Uterus (tissue), 4 donors: ENCODE results near the gene ZC3HAV1. TPM values are rescaled to one million over a fixed set of nuclear protein-coding genes. Genes with fewer than 3 reads are reported as not detected.

ENCODE experiments used
- DNase-seq, 2 donors: peaks; one replicate each; pipeline ENCODE4 v3.0.0-alpha.2; 2019 to 2020
- H3K27ac ChIP-seq, 2 donors: fragments of 200-600 bp; sonication (generic); 1 replicate in 1 of 2; 2 replicates in 1 of 2; pipeline ENCODE4 v1.5.1; 2016 to 2018
- H3K27me3 ChIP-seq, 2 donors: fragments of 200-600 bp; sonication (generic); one replicate each; pipeline ENCODE4 v1.5.1; 2018 to 2019; ENCODE audit warnings: control low read depth in 1 of 2
- H3K36me3 ChIP-seq, 2 donors: fragments of 200-600 bp; sonication (generic); one replicate each; pipeline ENCODE4 v1.5.1; 2019; ENCODE audit warnings: control low read depth in 1 of 2
- H3K4me1 ChIP-seq, 2 donors: fragments of 200-600 bp; sonication (generic); one replicate each; pipeline ENCODE4 v1.5.1; 2018 to 2019; ENCODE audit warnings: control low read depth in 1 of 2
- H3K4me3 ChIP-seq, 2 donors: fragments of 200-600 bp; sonication (generic); 1 replicate in 1 of 2; 2 replicates in 1 of 2; pipeline ENCODE4 v1.5.1; 2018 to 2019; ENCODE audit warnings: mild to moderate bottlenecking in 1 of 2
- H3K9me3 ChIP-seq, 2 donors: fragments of 200-600 bp; sonication (generic); one replicate each; pipeline ENCODE4 v1.5.1; 2019; ENCODE audit warnings: control low read depth in 1 of 2
- CTCF ChIP-seq, 4 experiments: fragments of 200-600 bp in 2 of 4; fragments of 450-650 bp in 2 of 4; sonication (generic) in 2 of 4; IDR thresholded peaks; one replicate each; pipeline ENCODE4 v1.5.1; 2016 to 2019; ENCODE audit warnings: antibody characterized with exemption in 4 of 4, mild to moderate bottlenecking in 2 of 4, moderate library complexity in 1 of 4
- POLR2A ChIP-seq, 2 donors: fragments of 450-650 bp; IDR thresholded peaks; one replicate each; pipeline ENCODE4 v1.6.1; 2016; ENCODE audit warnings: antibody characterized with exemption in 2 of 2, mild to moderate bottlenecking in 1 of 2, moderate library complexity in 1 of 2
- intact Hi-C: fragments of 100-400 bp; cut with DNase I; formaldehyde crosslinking; loops from one replicate; pipeline ENCODE4 v1.15.1; 2023; ENCODE audit warnings: low total_unique reads
- total RNA-seq, 4 donors: library from RNA; depleted of rRNA in 3 of 4; stranded (reverse); fragments of >200 nt in 3 of 4; gene quantifications; one replicate each; pipeline versions ENCODE4 v1.1.0 to v1.2.4, GENCODE V29; 2014 to 2023
- donor health status: DM: yes; HTN: yes; CAD: no.

ZC3HAV1 gene
- total RNA-seq, 4 donors from 2014 or later, result 14.1 to 39.7 (median 29.2) TPM

- DNase-seq, result peak; percentile 26 to 38
- intact Hi-C loops, result no loop called here
- H3K4me3 ChIP-seq, result peak overlapping the region; percentile 57 to 87
Observed at GRCh38 chr7:139034855-139035585, 74.5 kb downstream of the ZC3HAV1 start.

GRCh38 chr7:139034336-139034735 lies 75.2 kb downstream of the ZC3HAV1 start:
- no peaks in the 10 kb centered on the region for H3K36me3 ChIP-seq
- H3K4me3 ChIP-seq, result peak overlapping the region in 1 of 2 donors; percentile 87
- H3K27me3 ChIP-seq, result no peaks in the 10 kb centered on the region
- intact Hi-C loops, result no loop called here
- DNase-seq, result no peak
- H3K4me1 ChIP-seq, result no peaks in the 10 kb centered on the region
- H3K9me3 ChIP-seq, result no peaks in the 10 kb centered on the region
- TF ChIP-seq CTCF (IDR thresholded peaks at IDR 0.05) (no peak), POLR2A (IDR thresholded peaks at IDR 0.05) (no peak)
- peak overlapping the region in 1 of 2 donors; percentile 84 for H3K27ac ChIP-seq

More at GRCh38 chr7:139034855-139035585, 74.5 kb downstream of the ZC3HAV1 start:
- H3K4me1 ChIP-seq, result no peaks in the 10 kb centered on the region
- no peaks in the 10 kb centered on the region for H3K9me3 ChIP-seq
- peak overlapping the region; percentile 73 to 84 for H3K27ac ChIP-seq
- H3K27me3 ChIP-seq, result no peaks in the 10 kb centered on the region
- TF ChIP-seq POLR2A (IDR thresholded peaks at IDR 0.05), result no peak
- no peak for TF ChIP-seq CTCF (IDR thresholded peaks at IDR 0.05)
- H3K36me3 ChIP-seq, result no peaks in the 10 kb centered on the region

- no peaks in the 10 kb centered on the region for H3K36me3 ChIP-seq
- H3K27ac ChIP-seq, result no peak overlapping the region
- no peak overlapping the region for H3K4me3 ChIP-seq
- TF ChIP-seq CTCF (IDR thresholded peaks at IDR 0.05), result no peak
- TF ChIP-seq POLR2A (IDR thresholded peaks at IDR 0.05), result no peak
- intact Hi-C loops, result no loop called here
- H3K27me3 ChIP-seq, result no peaks in the 10 kb centered on the region
- no peak for DNase-seq
- H3K9me3 ChIP-seq, result no peaks in the 10 kb centered on the region
- H3K4me1 ChIP-seq, result no peaks in the 10 kb centered on the region
Observed at GRCh38 chr7:139033346-139034114, 76.0 kb downstream of the ZC3HAV1 start.

GRCh38 chr7:139032473-139032872 lies 77.0 kb downstream of the ZC3HAV1 start:
- no peak for DNase-seq
- TF ChIP-seq POLR2A (IDR thresholded peaks at IDR 0.05), result no peak
- TF ChIP-seq CTCF (IDR thresholded peaks at IDR 0.05), result no peak
- no peak overlapping the region for H3K4me3 ChIP-seq
- no peak overlapping the region for H3K27ac ChIP-seq
- no peaks in the 10 kb centered on the region for H3K36me3 ChIP-seq
- H3K4me1 ChIP-seq, result no peaks in the 10 kb centered on the region
- H3K9me3 ChIP-seq, result no peaks in the 10 kb centered on the region
- intact Hi-C loops, result no loop called here
- no peaks in the 10 kb centered on the region for H3K27me3 ChIP-seq

- Histone ChIP-seq H3K27me3 (no peaks in the 10 kb centered on the region), H3K36me3 (no peaks in the 10 kb centered on the region), H3K27ac (no peak overlapping the region), H3K9me3 (no peaks in the 10 kb centered on the region), H3K4me3 (no peak overlapping the region), H3K4me1 (no peaks in the 10 kb centered on the region)
- intact Hi-C loops, result no loop called here
- no peak for DNase-seq
- TF ChIP-seq POLR2A (IDR thresholded peaks at IDR 0.05) (no peak), CTCF (IDR thresholded peaks at IDR 0.05) (no peak)
Observed at GRCh38 chr7:139029353-139029752, 80.2 kb downstream of the ZC3HAV1 start.
